GM12878 (cell line): Measurements from ENCODE around the gene SPATA32. TPM values are rescaled to one million over a fixed set of nuclear protein-coding genes. Genes with fewer than 3 reads are reported as not detected.

Experiments
- CBX5 ChIP-seq: sonication (generic); IDR thresholded peaks from 2 replicates; pipeline ENCODE4 v1.6.1; 2016; ENCODE audit warnings: low read depth, moderate library complexity, mild to moderate bottlenecking, inconsistent platforms
- CREB1 ChIP-seq: IDR thresholded peaks from 2 replicates; pipeline ENCODE4 v1.6.1; 2012; ENCODE audit warnings: low read depth, mild to moderate bottlenecking, inconsistent platforms
- CREM ChIP-seq: IDR thresholded peaks from 2 replicates; pipeline ENCODE4 v1.6.1; 2014; ENCODE audit warnings: antibody characterized with exemption, low read depth
- GABPA ChIP-seq: IDR thresholded peaks from 2 replicates; pipeline ENCODE4 v1.6.1; 2014; ENCODE audit warnings: antibody characterized with exemption, low read depth, mild to moderate bottlenecking, inconsistent platforms
- LARP7 ChIP-seq: fragments of 450-650 bp; IDR thresholded peaks from 2 replicates; pipeline ENCODE4 v1.6.1; 2017; ENCODE audit warnings: mild to moderate bottlenecking
- NBN ChIP-seq: fragments of 450-650 bp; IDR thresholded peaks from 2 replicates; pipeline ENCODE4 v1.6.1; 2016
- NR2C2 ChIP-seq: IDR thresholded peaks from 2 replicates; pipeline ENCODE4 v1.6.1; 2011; ENCODE audit warnings: borderline replicate concordance, low read depth; ENCODE audit not compliant: control insufficient read depth, insufficient read length
- NR2F1 ChIP-seq: fragments of 450-650 bp; conservative IDR thresholded peaks from 2 replicates; pipeline ENCODE4 v1.6.1; 2017; ENCODE audit warnings: mild to moderate bottlenecking
- POU2F2 ChIP-seq: IDR thresholded peaks from 3 replicates; pipeline ENCODE4 v1.6.1; 2011; ENCODE audit warnings: low read depth, mild to moderate bottlenecking, low read length, borderline replicate concordance
- RAD21 ChIP-seq: IDR thresholded peaks from 2 replicates; pipeline ENCODE4 v1.6.1; 2011; ENCODE audit warnings: mild to moderate bottlenecking, low read depth, low read length, moderate library complexity; ENCODE audit not compliant: insufficient read depth
- RB1 ChIP-seq: fragments of 450-650 bp; formaldehyde crosslinking; IDR thresholded peaks from 2 replicates; pipeline ENCODE4 v1.6.1; 2017; ENCODE audit warnings: mild to moderate bottlenecking, borderline replicate concordance
- RBBP5 ChIP-seq: fragments of 200-600 bp; sonication (generic); conservative IDR thresholded peaks from 2 replicates; pipeline ENCODE4 v1.6.1; 2016
- SMAD1 ChIP-seq: fragments of 450-650 bp; IDR thresholded peaks from 2 replicates; pipeline ENCODE4 v1.6.1; 2018; ENCODE audit warnings: mild to moderate bottlenecking, low read depth; ENCODE audit not compliant: partially characterized antibody
- SREBF2 ChIP-seq: IDR thresholded peaks from 2 replicates; pipeline ENCODE4 v1.6.1; 2012; ENCODE audit warnings: mild to moderate bottlenecking, low read length
- TCF3 ChIP-seq: IDR thresholded peaks from 2 replicates; pipeline ENCODE4 v1.6.1; 2012; ENCODE audit warnings: low read depth, mild to moderate bottlenecking, low read length, borderline replicate concordance; ENCODE audit not compliant: insufficient read depth
- YY1 ChIP-seq: IDR thresholded peaks from 2 replicates; pipeline ENCODE4 v1.6.1; 2011; ENCODE audit warnings: low read depth, mild to moderate bottlenecking, low read length
- ZNF24 ChIP-seq: fragments of 450-650 bp; IDR thresholded peaks from 2 replicates; pipeline ENCODE4 v1.6.1; 2017; ENCODE audit warnings: antibody characterized with exemption, mild to moderate bottlenecking
- ZNF274 ChIP-seq: IDR thresholded peaks from one replicate; pipeline ENCODE4 v1.8.0; 2011; ENCODE audit not compliant: insufficient read length, insufficient read depth
- ZNF622 ChIP-seq: fragments of 450-650 bp; IDR thresholded peaks from 2 replicates; pipeline ENCODE4 v1.6.1; 2017; ENCODE audit warnings: mild to moderate bottlenecking, inconsistent platforms
- polyA plus RNA-seq, 11 experiments: library from polyadenylated mRNA; depleted of rRNA in 4 of 11; unstranded in 6 of 11; stranded (reverse) in 5 of 11; fragments of >200 nt; fragmentation: Nextera tagmentation in 4 of 11; fragmentation: Illumina TruSeq in 1 of 11; extraction: Ambion mirVana in 4 of 11; extraction: Trizol in 1 of 11; gene quantifications; 1 replicate in 1 of 11; 2 replicates in 10 of 11; pipeline versions ENCODE4 v1.2.1 to v1.2.3, GENCODE V29; 2011 to 2016; ENCODE audit warnings: inconsistent platforms in 2 of 11, missing spikeins in 2 of 11, low read depth in 1 of 11
- total RNA-seq, 4 experiments: library from RNA; depleted of rRNA in 3 of 4; stranded (reverse); fragments of >200 nt in 3 of 4; fragmentation: Illumina TruSeq in 1 of 4; extraction: Trizol in 1 of 4; gene quantifications; 2 replicates each; pipeline versions ENCODE4 v1.2.1 to v1.2.3, GENCODE V29; 2013 to 2021
- TF ChIP-seq, protein P1 (sequence below): IDR thresholded peaks from 2 replicates; pipeline ENCODE4 v1.6.1; 2012; ENCODE audit warnings: improper control_type of control experiment, low read depth, low read length; ENCODE audit not compliant: insufficient replicate concordance
- TF ChIP-seq, protein P2 (sequence below): fragments of 450-650 bp; IDR thresholded peaks from 2 replicates; pipeline ENCODE4 v1.6.1; 2017; ENCODE audit warnings: antibody characterized with exemption, mild to moderate bottlenecking, moderate library complexity

SPATA32 gene
- total and polyA plus RNA-seq, 10 of the 15 experiments (the other 5 are each of a cell fraction or from before 2014, with no cell fraction given): 0.03 to 0.35 (median 0.11) TPM; not detected in 3

DNA sequence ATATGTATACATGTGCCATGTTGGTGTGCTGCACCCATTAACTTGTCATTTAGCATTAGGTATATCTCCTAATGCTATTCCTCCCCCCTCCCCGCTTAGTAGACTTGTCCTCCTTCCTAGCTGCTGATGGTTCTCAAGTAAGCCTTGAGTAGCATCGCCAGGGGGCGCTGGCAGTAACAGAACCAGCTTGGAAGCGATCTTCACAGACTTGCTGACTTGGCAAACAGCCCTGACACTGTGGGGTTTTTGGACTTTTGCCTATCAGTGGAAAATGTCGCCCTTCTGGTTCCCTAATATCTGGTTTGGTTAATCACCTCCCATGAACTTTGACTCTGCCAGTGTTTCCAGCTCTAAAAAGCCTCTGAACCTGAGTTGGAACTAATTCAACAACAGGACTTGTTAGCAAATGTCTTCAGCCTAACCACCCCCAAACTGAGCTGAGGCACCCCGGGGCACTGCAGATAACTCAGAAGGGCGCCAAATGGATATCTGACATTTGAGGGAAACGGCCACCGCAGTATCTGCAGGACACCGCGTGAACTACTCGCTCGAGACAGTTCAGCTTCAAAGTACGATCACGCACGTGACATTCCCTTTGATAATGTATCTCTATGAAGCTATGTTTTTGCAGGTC lies 15.4 kb upstream of the SPATA32 start (continued):
- TF ChIP-seq SREBF2 (no peak), CBX5 (no peak), CREB1 (0 out of 2 replicates have a peak, but pooled peaks have one; percentile 25), LARP7 (peak; percentile 44; the same call in 1 of the 2 replicates), ZNF274 (no peak), CREM (no peak), TCF3 (no peak), RAD21 (peak; percentile 94), POU2F2 (0 out of 3 replicates have a peak, but pooled peaks have one; percentile 9), ZNF24 (no peak), RB1 (no peak), NR2F1 (peak; percentile 27; the same call in 1 of the 2 replicates), ZNF622 (no peak), YY1 (peak; percentile 82), GABPA (no peak), NBN (peak; percentile 42; the same call in 1 of the 2 replicates), RBBP5 (no peak), NR2C2 (no peak), SMAD1 (no peak)
- TF ChIP-seq, protein P1, sequence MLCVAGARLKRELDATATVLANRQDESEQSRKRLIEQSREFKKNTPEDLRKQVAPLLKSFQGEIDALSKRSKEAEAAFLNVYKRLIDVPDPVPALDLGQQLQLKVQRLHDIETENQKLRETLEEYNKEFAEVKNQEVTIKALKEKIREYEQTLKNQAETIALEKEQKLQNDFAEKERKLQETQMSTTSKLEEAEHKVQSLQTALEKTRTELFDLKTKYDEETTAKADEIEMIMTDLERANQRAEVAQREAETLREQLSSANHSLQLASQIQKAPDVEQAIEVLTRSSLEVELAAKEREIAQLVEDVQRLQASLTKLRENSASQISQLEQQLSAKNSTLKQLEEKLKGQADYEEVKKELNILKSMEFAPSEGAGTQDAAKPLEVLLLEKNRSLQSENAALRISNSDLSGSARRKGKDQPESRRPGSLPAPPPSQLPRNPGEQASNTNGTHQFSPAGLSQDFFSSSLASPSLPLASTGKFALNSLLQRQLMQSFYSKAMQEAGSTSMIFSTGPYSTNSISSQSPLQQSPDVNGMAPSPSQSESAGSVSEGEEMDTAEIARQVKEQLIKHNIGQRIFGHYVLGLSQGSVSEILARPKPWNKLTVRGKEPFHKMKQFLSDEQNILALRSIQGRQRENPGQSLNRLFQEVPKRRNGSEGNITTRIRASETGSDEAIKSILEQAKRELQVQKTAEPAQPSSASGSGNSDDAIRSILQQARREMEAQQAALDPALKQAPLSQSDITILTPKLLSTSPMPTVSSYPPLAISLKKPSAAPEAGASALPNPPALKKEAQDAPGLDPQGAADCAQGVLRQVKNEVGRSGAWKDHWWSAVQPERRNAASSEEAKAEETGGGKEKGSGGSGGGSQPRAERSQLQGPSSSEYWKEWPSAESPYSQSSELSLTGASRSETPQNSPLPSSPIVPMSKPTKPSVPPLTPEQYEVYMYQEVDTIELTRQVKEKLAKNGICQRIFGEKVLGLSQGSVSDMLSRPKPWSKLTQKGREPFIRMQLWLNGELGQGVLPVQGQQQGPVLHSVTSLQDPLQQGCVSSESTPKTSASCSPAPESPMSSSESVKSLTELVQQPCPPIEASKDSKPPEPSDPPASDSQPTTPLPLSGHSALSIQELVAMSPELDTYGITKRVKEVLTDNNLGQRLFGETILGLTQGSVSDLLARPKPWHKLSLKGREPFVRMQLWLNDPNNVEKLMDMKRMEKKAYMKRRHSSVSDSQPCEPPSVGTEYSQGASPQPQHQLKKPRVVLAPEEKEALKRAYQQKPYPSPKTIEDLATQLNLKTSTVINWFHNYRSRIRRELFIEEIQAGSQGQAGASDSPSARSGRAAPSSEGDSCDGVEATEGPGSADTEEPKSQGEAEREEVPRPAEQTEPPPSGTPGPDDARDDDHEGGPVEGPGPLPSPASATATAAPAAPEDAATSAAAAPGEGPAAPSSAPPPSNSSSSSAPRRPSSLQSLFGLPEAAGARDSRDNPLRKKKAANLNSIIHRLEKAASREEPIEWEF: no peak
- TF ChIP-seq, protein P2, sequence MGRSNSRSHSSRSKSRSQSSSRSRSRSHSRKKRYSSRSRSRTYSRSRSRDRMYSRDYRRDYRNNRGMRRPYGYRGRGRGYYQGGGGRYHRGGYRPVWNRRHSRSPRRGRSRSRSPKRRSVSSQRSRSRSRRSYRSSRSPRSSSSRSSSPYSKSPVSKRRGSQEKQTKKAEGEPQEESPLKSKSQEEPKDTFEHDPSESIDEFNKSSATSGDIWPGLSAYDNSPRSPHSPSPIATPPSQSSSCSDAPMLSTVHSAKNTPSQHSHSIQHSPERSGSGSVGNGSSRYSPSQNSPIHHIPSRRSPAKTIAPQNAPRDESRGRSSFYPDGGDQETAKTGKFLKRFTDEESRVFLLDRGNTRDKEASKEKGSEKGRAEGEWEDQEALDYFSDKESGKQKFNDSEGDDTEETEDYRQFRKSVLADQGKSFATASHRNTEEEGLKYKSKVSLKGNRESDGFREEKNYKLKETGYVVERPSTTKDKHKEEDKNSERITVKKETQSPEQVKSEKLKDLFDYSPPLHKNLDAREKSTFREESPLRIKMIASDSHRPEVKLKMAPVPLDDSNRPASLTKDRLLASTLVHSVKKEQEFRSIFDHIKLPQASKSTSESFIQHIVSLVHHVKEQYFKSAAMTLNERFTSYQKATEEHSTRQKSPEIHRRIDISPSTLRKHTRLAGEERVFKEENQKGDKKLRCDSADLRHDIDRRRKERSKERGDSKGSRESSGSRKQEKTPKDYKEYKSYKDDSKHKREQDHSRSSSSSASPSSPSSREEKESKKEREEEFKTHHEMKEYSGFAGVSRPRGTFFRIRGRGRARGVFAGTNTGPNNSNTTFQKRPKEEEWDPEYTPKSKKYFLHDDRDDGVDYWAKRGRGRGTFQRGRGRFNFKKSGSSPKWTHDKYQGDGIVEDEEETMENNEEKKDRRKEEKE: no peak
